HepG2 (cell line): Measurements from ENCODE around the gene SETD1A. TPM values are rescaled to one million over a fixed set of nuclear protein-coding genes. Genes with fewer than 3 reads are reported as not detected.

Experiments
- FOXP4 ChIP-seq: sonication (generic); formaldehyde crosslinking; IDR thresholded peaks from 2 replicates; pipeline ENCODE4 v1.4.0; 2020; ENCODE audit warnings: missing genetic modification reagents
- FUBP1 ChIP-seq: sonication (generic); formaldehyde crosslinking; IDR thresholded peaks from 2 replicates; pipeline ENCODE4 v1.5.1; 2020; ENCODE audit warnings: missing genetic modification reagents, mild to moderate bottlenecking, borderline replicate concordance
- GZF1 ChIP-seq: sonication (generic); formaldehyde crosslinking; IDR thresholded peaks from 2 replicates; pipeline ENCODE4 v1.5.1; 2020; ENCODE audit warnings: mild to moderate bottlenecking, missing genetic modification reagents
- HNF4A ChIP-seq: sonication (generic); formaldehyde crosslinking; IDR thresholded peaks from 2 replicates; pipeline ENCODE4 v1.4.0; 2020; ENCODE audit warnings: missing genetic modification reagents
- MAZ ChIP-seq, 2 experiments: sonication (generic) in 1 of 2; formaldehyde crosslinking in 1 of 2; IDR thresholded peaks; 2 replicates each; pipeline versions ENCODE4 v1.5.0 to v1.6.1; 2012 to 2020; ENCODE audit warnings: low read depth in 2 of 2, mild to moderate bottlenecking in 2 of 2, borderline replicate concordance in 1 of 2, improper control_type of control experiment in 1 of 2, low read length in 1 of 2, missing genetic modification reagents in 1 of 2, moderate library complexity in 1 of 2
- PAX8 ChIP-seq: sonication (generic); formaldehyde crosslinking; IDR thresholded peaks from 2 replicates; pipeline ENCODE4 v1.8.0; 2022; ENCODE audit warnings: mild to moderate bottlenecking, missing genetic modification reagents, borderline replicate concordance
- RXRA ChIP-seq: sonication (generic); formaldehyde crosslinking; IDR thresholded peaks from 2 replicates; pipeline ENCODE4 v1.5.1; 2020; ENCODE audit warnings: missing genetic modification reagents
- RXRB ChIP-seq: IDR thresholded peaks from 2 replicates; pipeline ENCODE4 v1.6.1; 2016; ENCODE audit warnings: borderline replicate concordance, missing genetic modification reagents, missing compliant biosample characterization
- ZNF10 ChIP-seq: sonication (generic); formaldehyde crosslinking; IDR thresholded peaks from 2 replicates; pipeline ENCODE4 v1.4.0; 2020; ENCODE audit warnings: mild to moderate bottlenecking, low read depth, missing genetic modification reagents, borderline replicate concordance
- ZNF230 ChIP-seq: sonication (generic); formaldehyde crosslinking; IDR thresholded peaks from 2 replicates; pipeline ENCODE4 v1.4.0; 2020; ENCODE audit warnings: mild to moderate bottlenecking, missing genetic modification reagents
- ZZZ3 ChIP-seq: sonication (generic); formaldehyde crosslinking; IDR thresholded peaks from 2 replicates; pipeline ENCODE4 v1.4.0; 2020; ENCODE audit warnings: missing genetic modification reagents, mild to moderate bottlenecking, borderline replicate concordance
- polyA plus RNA-seq, 8 experiments: library from polyadenylated mRNA; depleted of rRNA in 3 of 8; stranded (reverse) in 7 of 8; unstranded in 1 of 8; fragments of >200 nt; fragmentation: Illumina TruSeq in 4 of 8; extraction: Trizol in 4 of 8; gene quantifications; 2 replicates each; pipeline versions ENCODE4 v1.2.1 to v1.2.3, GENCODE V29; 2011 to 2016; ENCODE audit warnings: low read depth in 4 of 8, missing spikeins in 1 of 8, mixed read lengths in 1 of 8; ENCODE audit not compliant: insufficient read depth in 1 of 8
- total RNA-seq, 5 experiments: library from RNA; depleted of rRNA; stranded (reverse); fragments of >200 nt; fragmentation: Illumina TruSeq; extraction: Trizol; gene quantifications; 2 replicates each; pipeline ENCODE4 v1.2.3, GENCODE V29; 2016; ENCODE audit warnings: low read depth in 1 of 5
- TF ChIP-seq, protein P1 (sequence below): sonication (generic); formaldehyde crosslinking; IDR thresholded peaks from 2 replicates; pipeline ENCODE4 v1.5.1; 2020; ENCODE audit warnings: mild to moderate bottlenecking, missing genetic modification reagents, moderate library complexity
- TF ChIP-seq, protein P2 (sequence below): sonication (generic); formaldehyde crosslinking; IDR thresholded peaks from 2 replicates; pipeline ENCODE4 v1.8.0; 2022; ENCODE audit warnings: missing genetic modification reagents, mild to moderate bottlenecking, borderline replicate concordance
- TF ChIP-seq, protein P3 (sequence below): IDR thresholded peaks from 2 replicates; pipeline ENCODE4 v1.6.1; 2012; ENCODE audit warnings: inconsistent platforms
- TF ChIP-seq, protein P4 (sequence below): sonication (generic); formaldehyde crosslinking; conservative IDR thresholded peaks from 2 replicates; pipeline ENCODE4 v1.8.1; 2023; ENCODE audit warnings: missing genetic modification reagents

The SETD1A gene
- total and polyA plus RNA-seq, 2 of the 13 experiments (the other 11 are each of a cell fraction or from before 2014, with no cell fraction given), result 3.8 to 5.6 TPM

DNA sequence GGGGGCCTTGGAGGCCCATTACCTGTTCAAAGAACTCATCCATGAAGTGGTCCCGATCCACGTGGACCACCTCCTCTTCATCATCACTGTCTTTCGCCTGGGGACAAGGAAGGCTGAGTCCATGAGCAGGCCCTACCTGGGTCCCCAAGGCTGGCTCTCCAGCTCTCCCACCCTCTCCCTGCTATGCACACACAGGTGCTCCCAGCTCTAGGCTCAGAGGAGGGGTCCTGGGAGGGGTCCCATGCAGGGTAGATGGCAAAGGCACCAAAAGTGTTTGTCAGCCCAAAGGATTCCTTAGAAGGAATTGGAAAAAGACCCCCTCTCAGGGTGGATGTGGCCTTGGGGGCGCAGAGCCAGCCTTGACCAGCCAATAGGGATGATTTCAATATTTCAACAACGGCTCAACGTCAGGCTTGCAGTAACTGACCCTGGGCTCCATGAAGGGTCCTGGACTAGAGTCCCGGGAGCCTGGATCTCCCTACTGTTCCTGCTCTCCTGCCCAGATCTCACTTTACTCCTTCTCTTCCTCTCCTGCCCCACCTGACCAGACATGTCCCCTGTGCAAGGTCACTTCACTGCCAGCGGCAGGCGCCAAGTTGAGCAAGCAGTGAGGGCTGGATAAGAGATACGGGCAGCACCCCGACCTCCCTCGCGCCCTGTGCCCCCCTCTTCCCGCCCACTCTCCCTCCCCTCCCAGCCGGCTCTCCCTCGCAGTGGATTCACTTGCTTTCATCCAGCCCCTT lies 44.1 kb downstream of the SETD1A start (continued):
- TF ChIP-seq, protein P1, sequence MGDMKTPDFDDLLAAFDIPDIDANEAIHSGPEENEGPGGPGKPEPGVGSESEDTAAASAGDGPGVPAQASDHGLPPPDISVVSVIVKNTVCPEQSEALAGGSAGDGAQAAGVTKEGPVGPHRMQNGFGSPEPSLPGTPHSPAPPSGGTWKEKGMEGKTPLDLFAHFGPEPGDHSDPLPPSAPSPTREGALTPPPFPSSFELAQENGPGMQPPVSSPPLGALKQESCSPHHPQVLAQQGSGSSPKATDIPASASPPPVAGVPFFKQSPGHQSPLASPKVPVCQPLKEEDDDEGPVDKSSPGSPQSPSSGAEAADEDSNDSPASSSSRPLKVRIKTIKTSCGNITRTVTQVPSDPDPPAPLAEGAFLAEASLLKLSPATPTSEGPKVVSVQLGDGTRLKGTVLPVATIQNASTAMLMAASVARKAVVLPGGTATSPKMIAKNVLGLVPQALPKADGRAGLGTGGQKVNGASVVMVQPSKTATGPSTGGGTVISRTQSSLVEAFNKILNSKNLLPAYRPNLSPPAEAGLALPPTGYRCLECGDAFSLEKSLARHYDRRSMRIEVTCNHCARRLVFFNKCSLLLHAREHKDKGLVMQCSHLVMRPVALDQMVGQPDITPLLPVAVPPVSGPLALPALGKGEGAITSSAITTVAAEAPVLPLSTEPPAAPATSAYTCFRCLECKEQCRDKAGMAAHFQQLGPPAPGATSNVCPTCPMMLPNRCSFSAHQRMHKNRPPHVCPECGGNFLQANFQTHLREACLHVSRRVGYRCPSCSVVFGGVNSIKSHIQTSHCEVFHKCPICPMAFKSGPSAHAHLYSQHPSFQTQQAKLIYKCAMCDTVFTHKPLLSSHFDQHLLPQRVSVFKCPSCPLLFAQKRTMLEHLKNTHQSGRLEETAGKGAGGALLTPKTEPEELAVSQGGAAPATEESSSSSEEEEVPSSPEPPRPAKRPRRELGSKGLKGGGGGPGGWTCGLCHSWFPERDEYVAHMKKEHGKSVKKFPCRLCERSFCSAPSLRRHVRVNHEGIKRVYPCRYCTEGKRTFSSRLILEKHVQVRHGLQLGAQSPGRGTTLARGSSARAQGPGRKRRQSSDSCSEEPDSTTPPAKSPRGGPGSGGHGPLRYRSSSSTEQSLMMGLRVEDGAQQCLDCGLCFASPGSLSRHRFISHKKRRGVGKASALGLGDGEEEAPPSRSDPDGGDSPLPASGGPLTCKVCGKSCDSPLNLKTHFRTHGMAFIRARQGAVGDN, result peak; percentile 82
- peak; percentile 77 for TF ChIP-seq RXRA (CRISPR knock-in tag)
- TF ChIP-seq ZZZ3 (CRISPR knock-in tag), result 0 out of 2 replicates have a peak, but pooled peaks have one; percentile 44
- peak; percentile 71; the same call in 1 of the 2 replicates for TF ChIP-seq FUBP1 (CRISPR knock-in tag)
- TF ChIP-seq RXRB (CRISPR knock-in tag), result 0 out of 2 replicates have a peak, but pooled peaks have one; percentile 39
- peak; percentile 62; the same call in 1 of the 2 replicates for TF ChIP-seq HNF4A (CRISPR knock-in tag)
- TF ChIP-seq PAX8 (CRISPR knock-in tag), result 0 out of 2 replicates have a peak, but pooled peaks have one; percentile 62
- TF ChIP-seq FOXP4 (CRISPR knock-in tag), result peak; percentile 48
- TF ChIP-seq ZNF230, result peak; percentile 60; the same call in 1 of the 2 replicates
- TF ChIP-seq MAZ (IDR thresholded peaks at IDR 0.05; ENCODE audit: borderline replicate concordance, low read depth, low read length), result no peak
- TF ChIP-seq MAZ (CRISPR knock-in tag; IDR thresholded peaks at IDR 0.05; ENCODE audit: low read depth), result peak; percentile 69; the same call in 1 of the 2 replicates
- TF ChIP-seq, protein P2, sequence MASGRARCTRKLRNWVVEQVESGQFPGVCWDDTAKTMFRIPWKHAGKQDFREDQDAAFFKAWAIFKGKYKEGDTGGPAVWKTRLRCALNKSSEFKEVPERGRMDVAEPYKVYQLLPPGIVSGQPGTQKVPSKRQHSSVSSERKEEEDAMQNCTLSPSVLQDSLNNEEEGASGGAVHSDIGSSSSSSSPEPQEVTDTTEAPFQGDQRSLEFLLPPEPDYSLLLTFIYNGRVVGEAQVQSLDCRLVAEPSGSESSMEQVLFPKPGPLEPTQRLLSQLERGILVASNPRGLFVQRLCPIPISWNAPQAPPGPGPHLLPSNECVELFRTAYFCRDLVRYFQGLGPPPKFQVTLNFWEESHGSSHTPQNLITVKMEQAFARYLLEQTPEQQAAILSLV (CRISPR knock-in tag), result peak; percentile 83; the same call in 1 of the 2 replicates
- TF ChIP-seq, protein P3, sequence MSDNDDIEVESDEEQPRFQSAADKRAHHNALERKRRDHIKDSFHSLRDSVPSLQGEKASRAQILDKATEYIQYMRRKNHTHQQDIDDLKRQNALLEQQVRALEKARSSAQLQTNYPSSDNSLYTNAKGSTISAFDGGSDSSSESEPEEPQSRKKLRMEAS, result peak; percentile 34; the same call in 1 of the 2 replicates
- no peak for TF ChIP-seq GZF1
- no peak for TF ChIP-seq ZNF10 (CRISPR knock-in tag)
- TF ChIP-seq, protein P4, sequence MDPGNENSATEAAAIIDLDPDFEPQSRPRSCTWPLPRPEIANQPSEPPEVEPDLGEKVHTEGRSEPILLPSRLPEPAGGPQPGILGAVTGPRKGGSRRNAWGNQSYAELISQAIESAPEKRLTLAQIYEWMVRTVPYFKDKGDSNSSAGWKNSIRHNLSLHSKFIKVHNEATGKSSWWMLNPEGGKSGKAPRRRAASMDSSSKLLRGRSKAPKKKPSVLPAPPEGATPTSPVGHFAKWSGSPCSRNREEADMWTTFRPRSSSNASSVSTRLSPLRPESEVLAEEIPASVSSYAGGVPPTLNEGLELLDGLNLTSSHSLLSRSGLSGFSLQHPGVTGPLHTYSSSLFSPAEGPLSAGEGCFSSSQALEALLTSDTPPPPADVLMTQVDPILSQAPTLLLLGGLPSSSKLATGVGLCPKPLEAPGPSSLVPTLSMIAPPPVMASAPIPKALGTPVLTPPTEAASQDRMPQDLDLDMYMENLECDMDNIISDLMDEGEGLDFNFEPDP (CRISPR knock-in tag), result 0 out of 2 replicates have a peak, but pooled peaks have one; percentile 54
